Peyer's patch (tissue), 4 donors: ENCODE results near the gene ARHGEF16.

Experiments used
- POLR2A ChIP-seq, 2 donors: fragments of 450-650 bp; IDR thresholded peaks; one replicate each; pipeline ENCODE4 v1.5.1; 2017; ENCODE audit warnings: antibody characterized with exemption in 2 of 2, mild to moderate bottlenecking in 2 of 2, moderate library complexity in 2 of 2
- TF ChIP-seq, protein P1 (sequence below), 6 experiments: fragments of 450-650 bp in 4 of 6; fragments of 200-600 bp in 2 of 6; sonication (generic) in 1 of 6; IDR thresholded peaks; one replicate each; pipeline ENCODE4 v1.5.1; 2017 to 2019; ENCODE audit warnings: antibody characterized with exemption in 6 of 6, mild to moderate bottlenecking in 3 of 6, moderate library complexity in 1 of 6

DNA sequence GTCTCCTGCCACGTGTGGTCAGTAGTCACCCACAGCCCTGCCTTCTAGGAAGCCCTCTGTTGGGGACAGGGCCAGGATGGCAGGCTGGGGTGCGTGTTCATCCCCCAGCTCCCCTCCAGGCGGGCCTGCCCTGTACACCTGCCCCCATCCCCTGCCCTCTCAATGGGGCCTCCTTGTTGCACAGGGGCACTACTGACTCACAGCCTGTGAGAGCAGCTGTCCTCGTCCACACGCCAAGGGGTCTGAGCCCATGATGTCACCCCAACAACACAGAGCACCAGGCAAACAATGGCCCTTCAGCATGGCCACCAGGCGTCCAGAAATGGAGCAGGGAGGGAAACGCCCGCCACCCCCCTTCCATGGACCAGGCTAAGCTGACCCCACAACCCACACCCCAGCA is 64.3 kb downstream of the ARHGEF16 start:
- TF ChIP-seq, protein P1, sequence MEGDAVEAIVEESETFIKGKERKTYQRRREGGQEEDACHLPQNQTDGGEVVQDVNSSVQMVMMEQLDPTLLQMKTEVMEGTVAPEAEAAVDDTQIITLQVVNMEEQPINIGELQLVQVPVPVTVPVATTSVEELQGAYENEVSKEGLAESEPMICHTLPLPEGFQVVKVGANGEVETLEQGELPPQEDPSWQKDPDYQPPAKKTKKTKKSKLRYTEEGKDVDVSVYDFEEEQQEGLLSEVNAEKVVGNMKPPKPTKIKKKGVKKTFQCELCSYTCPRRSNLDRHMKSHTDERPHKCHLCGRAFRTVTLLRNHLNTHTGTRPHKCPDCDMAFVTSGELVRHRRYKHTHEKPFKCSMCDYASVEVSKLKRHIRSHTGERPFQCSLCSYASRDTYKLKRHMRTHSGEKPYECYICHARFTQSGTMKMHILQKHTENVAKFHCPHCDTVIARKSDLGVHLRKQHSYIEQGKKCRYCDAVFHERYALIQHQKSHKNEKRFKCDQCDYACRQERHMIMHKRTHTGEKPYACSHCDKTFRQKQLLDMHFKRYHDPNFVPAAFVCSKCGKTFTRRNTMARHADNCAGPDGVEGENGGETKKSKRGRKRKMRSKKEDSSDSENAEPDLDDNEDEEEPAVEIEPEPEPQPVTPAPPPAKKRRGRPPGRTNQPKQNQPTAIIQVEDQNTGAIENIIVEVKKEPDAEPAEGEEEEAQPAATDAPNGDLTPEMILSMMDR (IDR thresholded peaks at IDR 0.05) = no peak
- TF ChIP-seq POLR2A (IDR thresholded peaks at IDR 0.05) = no peak
